ENCODE measurements around the gene BCAT1.
"Not testable (repeated sequence)": the region's sequence is repeated elsewhere in the genome, so short reads cannot be mapped to it uniquely, and the experiment has no call there.

The BCAT1 gene

GRCh38 chr12:24852420-24852819 lies 96.5 kb downstream of the BCAT1 start:
- peak in 1 of 2 experiments; percentile 16 for DNase-seq

GRCh38 chr12:24851883-24852282 lies 97.0 kb downstream of the BCAT1 start:
- not testable (repeated sequence) for DNase-seq

GRCh38 chr12:24851341-24851740 lies 97.6 kb downstream of the BCAT1 start:
- no peak for DNase-seq

GRCh38 chr12:24850496-24850895 lies 98.4 kb downstream of the BCAT1 start:
- DNase-seq = no peak

GRCh38 chr12:24848941-24849477 lies 99.9 kb downstream of the BCAT1 start:
- no peak for DNase-seq

GRCh38 chr12:24846689-24847088 lies 102.2 kb downstream of the BCAT1 start:
- no peak for DNase-seq

GRCh38 chr12:24845615-24846014 lies 103.3 kb downstream of the BCAT1 start:
- DNase-seq = no peak

GRCh38 chr12:24840046-24840800 lies 108.7 kb downstream of the BCAT1 start:
- no peak for DNase-seq

GRCh38 chr12:24839268-24839791 lies 109.6 kb downstream of the BCAT1 start:
- DNase-seq = no peak

- no peak for DNase-seq
These were observed 110.4 kb downstream of the BCAT1 start for GRCh38 chr12:24838531-24838950.

GRCh38 chr12:24835377-24835776 lies 113.5 kb downstream of the BCAT1 start:
- no peak for DNase-seq

- no peak for DNase-seq
These were observed 115.4 kb downstream of the BCAT1 start for GRCh38 chr12:24833513-24833912.

- no peak for DNase-seq
These were observed 124.9 kb downstream of the BCAT1 start for GRCh38 chr12:24823808-24824515.

- no peak for DNase-seq
These were observed 126.6 kb downstream of the BCAT1 start for GRCh38 chr12:24822121-24822899.

- no peak for DNase-seq
These were observed 127.2 kb downstream of the BCAT1 start for GRCh38 chr12:24821691-24822090.

GRCh38 chr12:24820872-24821271 lies 128.0 kb downstream of the BCAT1 start:
- DNase-seq = no peak

- DNase-seq = no peak
These were observed 130.6 kb downstream of the BCAT1 start for GRCh38 chr12:24818351-24818750.

- DNase-seq = no peak
These were observed 133.8 kb downstream of the BCAT1 start for GRCh38 chr12:24815114-24815423.

- no peak for DNase-seq
These were observed 134.4 kb downstream of the BCAT1 start for GRCh38 chr12:24814379-24815113.

- DNase-seq = no peak
These were observed 138.5 kb downstream of the BCAT1 start for GRCh38 chr12:24810378-24810777.

GRCh38 chr12:24809306-24809705 lies 139.6 kb downstream of the BCAT1 start:
- DNase-seq = not testable (repeated sequence)

GRCh38 chr12:24808651-24809050 lies 140.2 kb downstream of the BCAT1 start:
- no peak for DNase-seq

Data from SW 1271 (cell line).